SKM-1 (cell line): ENCODE data around the gene SYTL3.

Source experiments
- DNase-seq: peaks from one replicate; lab custom pipeline; 2025; ENCODE audit not compliant: unreplicated experiment; lab: John Stamatoyannopoulos, UW

Gene SYTL3

DNA sequence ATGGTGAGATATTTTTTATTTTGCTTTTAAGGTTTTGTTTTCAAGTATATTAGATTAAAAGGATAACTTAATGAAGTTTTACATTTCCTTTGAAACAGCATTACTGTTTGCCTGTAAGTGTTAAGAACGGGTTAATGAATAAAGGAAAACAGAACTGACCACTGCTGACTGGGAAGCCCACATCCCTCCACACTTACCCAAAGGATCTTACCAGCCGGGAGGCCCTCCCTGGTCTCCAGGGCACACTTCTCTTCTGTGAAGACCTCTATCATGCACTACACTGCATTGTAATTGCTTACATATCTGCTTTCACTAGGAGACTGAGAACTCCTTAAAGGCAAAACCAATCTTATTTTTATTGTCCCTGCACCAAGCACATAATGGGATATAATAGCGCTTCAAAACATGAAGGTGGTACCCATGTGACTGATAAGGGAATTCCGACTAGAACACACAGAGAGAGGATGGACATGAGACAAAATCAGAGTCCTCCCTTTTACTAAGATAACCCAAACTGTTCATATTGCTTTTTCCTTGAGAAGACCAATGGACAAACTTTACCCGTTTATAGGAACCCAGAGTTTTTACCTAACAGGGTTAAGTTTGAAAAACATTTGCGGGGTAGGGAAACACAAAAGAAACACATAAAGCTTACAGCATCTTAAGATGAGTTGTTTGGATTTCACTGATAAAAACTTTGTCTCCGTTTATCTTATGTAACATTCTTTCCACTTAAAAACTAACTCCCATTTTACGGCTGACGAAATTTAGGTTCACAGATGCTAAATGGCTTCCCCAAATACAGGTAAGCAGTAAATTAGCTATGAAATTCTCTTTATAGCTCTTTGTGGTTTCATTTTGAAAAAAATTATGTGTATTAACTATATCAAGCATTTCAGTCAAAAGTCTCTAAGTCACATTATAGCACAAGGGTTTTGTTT is 160.6 kb downstream of the SYTL3 start:
- no peak for DNase-seq

DNA sequence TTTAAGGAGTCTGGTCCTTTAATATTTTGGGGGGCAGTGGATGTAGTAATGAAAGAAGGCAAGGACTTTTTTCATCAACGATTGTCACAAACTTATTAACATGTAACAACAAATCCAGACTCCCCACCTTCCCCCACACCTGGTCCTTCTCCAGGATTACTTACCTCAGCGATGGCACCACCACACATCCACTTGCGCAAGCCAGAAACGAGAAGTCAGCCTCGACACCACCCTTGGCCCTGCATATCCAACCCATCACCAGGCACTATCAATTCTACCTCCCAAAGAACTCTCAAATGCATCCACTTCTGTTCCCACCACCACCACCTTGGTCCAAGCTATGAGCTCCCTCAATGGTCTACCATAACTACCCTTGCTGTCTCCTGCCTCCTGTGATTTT is 162.8 kb downstream of the SYTL3 start:
- DNase-seq: no peak

DNA sequence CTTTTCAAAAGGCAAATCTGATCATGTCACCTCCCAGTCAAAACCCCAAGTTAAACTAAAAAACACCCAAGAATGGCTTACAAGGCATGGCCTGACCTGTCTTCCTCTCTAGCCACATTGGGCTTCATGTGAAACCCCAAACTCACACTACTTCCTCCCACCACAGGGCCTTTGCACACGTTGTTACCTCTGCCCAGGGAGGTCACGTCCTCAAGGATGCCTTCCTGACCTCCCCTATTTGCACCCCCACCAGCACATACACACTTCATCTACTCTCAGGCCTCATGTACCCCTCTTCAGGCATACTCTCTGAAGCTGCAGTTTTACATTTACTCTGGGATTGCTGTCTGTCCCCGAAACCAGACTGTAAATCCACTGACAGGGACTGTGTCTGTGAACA is 163.2 kb downstream of the SYTL3 start:
- DNase-seq: no peak
